ENCODE data around the gene ACSF2.

GRCh38 chr17:50466371-50467113 is 40.5 kb downstream of the ACSF2 start:
- no peak for TF ChIP-seq POLR2A (IDR thresholded peaks at IDR 0.05)
- TF ChIP-seq CTCF (IDR thresholded peaks at IDR 0.05): no peak

Data from thyroid gland (tissue), 4 donors.